Stimulated activated CD8-positive, alpha-beta memory T cell treated with anti-CD3 and anti-CD28 coated beads, Interleukin-12 subunit alpha, Interleukin-12 subunit beta, amount 100 ng/mL, for 4 hours (primary cell): ENCODE measurements around the gene MYCBPAP.

Experiments
- DNase-seq: peaks from one replicate; pipeline ENCODE4 v3.0.0-alpha.2; 2020; ENCODE audit warnings: low read depth

The MYCBPAP gene

DNA sequence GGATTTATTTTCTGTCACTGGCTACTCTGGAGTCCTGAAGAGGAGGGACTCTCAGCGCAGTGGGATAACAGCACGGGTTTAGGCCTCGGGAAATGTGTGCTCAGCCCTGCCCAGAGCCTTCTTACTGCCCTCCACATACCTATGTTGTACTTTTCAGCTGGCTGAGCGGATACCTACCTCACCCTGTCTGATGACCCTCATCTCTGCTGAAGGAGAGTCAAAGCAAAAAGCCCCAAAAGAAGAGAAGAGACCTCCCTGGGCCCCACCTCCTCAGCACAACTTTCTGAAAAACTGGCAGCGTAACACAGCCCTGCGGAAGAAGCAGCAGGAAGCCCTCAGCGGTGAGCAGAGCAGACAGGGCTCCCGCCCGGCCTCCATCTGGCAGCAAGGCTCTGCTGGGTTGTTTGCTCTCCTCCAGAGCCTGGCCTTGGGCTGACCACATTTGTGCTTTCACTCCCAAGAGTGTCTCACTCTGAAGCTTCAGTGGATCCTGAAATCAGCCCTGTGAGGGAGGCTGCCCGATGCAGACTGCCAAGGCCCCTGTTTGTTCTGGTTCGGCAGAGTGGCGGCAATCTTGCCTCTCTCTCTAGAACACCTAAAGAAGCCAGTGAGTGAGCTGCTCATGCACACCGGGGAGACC, 10.3 kb downstream of the MYCBPAP start:
- DNase-seq: no peak

DNA sequence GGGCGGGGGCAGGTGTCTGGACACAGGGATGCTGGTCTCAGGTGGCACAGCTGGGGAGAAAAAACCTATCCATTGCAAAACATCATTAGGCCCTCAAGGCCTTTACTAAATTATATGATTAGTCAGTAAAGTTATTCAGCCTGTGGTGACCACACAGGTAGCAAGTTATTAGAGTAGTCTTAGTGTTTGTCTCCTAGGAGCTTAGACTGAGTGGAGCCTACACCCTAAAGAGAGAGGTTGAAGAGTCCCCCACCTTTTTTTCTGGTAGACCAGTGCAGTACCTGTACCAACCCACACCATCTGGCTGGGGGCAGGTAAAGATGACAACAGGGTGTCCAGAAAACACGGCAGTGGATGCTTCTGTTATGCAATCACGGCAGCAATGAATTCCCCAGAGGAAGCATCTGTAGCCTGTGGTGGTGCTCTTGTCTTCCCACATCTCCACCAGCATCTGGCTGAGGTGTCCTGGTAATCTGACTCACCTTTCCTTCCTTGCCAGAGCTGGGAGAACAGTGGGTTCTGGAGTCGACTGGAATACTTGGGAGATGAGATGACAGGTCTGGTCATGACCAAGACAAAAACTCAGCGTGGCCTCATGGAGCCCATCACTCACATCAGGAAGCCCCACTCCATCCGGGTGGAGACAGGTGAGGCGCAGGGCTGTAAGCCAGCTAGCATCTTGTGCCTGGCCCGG, 11.0 kb downstream of the MYCBPAP start:
- DNase-seq: no peak

DNA sequence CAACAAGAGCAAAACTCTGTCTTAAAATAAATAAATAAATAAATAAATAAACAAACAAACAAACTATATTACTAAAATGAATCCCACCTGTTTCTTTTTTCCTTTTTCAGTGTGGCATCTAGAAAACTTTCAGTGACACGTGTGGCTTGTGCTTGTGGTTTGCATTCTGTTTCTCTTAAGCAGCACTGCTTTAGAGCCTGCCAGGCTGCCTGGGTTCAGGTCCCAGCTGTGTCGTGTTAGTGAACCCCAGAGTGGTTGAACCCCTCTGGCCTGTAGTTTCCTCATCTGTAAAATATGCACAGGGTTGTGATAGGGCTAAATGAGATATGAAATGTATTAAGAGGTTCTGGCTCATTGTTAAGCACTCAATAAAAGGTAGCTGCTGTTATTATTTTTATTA, 12.2 kb downstream of the MYCBPAP start:
- no peak for DNase-seq

DNA sequence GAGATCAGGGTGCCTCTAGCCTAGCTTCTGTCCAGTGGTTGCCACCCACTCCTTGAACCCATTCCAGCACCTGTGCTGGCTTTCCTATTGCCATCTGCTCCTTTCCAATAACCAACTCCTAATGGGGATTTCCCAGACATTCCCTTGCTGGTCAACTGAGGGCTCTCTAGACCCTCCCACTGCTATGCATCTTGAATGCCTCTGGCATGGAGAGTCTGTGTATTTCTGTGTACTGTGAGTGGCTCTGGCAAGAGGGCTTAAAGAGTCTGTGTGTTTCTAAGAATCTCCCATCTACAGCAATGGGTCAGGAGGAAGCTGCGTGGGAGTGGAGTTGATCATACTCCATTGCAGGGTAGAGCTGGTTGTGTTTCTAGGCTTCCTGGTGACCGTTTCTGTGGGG, 13.3 kb downstream of the MYCBPAP start:
- no peak for DNase-seq

DNA sequence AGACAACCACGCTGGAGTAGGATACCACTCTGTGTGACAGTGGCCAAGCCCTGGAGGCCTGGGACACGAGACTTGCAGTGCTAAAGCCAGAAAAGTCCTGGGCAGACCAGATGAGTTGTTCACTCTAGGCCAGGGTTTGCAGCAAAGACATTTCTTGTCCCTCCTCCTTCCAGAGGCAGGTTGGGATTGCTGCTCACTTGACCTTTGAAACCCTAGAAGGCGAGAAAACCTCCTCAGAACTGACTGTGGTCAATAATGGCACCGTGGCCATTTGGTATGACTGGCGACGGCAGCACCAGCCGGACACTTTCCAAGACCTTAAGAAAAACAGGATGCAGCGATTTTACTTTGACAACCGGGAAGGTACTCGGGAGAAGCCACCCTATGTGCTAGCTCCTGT, 14.5 kb downstream of the MYCBPAP start:
- DNase-seq: no peak

DNA sequence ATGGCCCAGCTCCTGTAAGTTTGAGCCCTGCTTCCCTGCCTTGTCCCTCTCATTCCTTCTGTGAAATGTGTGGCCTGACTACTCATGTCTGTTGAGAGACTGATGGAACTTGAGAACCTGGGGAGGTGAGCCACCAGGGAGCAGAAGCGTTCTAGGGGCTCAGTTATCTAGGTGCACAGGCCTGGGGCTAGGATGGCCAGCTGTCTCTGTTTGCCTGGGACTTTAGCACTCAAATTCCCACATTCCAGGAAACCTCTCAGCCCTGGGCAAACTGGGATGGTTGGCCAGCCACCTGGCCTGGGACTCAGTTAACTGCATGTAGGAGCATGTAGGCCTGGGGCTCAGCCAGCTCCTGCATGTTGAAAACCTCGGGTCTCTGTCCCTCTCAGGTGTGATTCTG, 15.0 kb downstream of the MYCBPAP start:
- no peak for DNase-seq

DNA sequence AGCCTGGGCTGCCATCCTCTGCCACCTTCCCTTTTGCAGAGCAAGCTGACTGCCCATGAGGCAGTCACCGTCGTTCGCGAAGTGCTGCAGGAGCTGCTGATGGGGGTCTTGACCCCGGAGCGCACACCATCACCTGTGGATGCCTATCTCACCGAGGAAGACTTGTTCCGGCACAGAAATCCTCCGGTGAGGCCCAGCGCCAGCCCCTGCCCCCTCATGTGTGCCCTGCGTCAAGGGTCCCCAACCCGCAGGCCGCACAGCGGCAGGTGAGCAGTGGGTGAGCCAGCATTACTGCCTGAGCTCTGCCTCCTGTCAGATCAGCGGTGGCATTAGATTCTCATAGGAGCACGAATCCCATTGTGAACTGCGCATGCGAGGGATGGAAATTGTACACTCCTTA, 16.6 kb downstream of the MYCBPAP start:
- DNase-seq: no peak

DNA sequence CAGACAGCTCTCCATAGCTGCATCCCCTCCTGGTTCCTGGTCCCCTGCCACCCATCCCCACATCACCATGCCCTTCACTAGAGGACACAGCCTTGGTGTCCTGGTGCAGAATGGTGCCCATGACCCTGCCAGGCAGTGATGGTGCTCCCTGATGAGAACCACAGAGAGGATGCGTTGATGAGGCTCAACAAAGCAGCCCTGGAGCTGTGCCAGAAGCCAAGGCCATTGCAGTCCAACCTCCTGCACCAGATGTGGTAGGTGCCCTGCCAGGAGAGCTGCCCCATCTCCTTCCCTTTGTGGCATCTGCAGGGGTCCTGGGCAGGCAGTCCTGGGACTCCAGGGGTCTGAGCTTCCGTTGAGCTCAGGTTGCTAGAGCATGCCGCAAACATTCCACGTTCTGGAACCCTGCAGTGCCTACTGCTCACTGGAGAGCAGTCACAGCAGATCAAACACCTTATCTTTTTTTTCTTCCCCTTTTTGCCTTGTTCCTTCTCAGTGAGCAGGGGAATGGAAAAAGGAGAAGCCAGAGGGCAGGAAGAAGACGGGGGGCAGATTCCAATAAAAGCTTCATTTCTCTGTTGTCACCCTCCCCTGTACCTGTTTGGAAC, 19.0 kb downstream of the MYCBPAP start:
- no peak for DNase-seq

DNA sequence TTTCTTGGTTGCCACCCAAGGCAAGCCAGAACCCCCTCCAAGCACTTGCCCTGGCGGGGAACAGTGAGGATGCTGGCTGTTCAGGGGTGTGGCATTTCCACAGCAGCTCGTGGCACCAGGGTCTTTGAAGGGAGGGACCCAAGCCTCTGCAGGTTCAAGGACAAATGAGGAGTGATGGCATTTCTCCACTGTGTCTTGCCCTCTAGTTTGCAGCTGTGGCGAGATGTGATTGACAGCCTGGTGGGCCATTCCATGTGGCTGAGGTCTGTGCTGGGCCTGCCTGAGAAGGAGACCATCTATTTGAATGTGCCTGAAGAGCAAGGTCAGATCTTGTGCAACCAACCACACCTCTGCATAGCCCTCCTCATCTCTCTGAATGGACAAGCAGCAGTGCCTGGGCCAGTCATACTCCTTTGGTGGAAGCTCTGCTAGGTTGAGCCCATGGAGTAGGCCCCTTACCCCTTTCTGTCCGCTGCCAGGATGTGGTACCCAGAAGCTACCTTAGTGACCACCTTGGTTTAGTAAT, 19.8 kb downstream of the MYCBPAP start:
- no peak for DNase-seq

DNA sequence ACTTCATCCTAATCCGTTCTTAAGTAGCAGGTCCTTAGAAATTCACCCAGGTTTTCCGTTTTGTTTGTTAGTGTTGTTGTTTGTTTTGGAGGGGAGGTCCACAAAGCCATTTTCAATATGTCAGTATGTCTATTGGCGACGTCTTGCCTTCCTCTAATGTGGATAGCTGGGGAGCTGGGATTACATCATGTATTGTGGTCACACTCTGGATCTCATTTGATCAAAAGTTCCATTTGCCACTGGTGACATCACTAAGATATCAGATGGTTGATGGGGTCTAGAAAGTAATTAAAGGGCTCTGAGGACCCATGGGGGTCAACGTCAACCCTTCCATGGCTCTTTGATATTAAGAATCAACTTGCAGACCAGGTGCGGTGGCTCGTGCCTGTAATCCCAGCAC, 21.6 kb downstream of the MYCBPAP start:
- DNase-seq: no peak

DNA sequence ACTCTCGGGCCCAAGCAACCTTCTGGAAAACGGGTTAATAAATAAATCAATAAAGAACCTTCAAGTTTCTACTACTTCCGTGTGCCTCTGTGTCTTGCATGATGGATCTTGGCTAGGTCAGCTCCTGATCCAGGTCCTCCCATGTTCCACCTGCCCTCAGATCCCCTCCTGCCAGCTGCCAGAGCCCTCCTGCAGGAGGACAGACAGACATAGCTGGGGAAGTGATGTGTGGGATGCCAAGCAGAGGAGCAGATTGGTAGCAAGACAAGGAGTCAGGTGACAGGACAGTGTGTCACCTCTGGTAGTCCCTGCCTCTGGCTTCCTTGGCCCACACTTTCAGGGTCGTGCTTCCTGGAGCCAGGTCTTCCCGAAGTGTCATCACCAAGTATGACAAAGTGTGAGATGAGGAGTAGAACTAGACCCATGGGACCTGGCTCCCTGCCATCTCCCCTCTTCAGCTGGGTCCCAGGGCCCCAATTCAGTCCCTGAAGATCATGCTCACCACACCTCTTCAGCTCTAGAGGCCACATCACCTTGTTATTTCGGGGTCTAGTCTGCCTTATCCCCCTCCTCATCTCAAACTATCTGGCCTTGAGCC, 23.3 kb downstream of the MYCBPAP start:
- DNase-seq: no peak

DNA sequence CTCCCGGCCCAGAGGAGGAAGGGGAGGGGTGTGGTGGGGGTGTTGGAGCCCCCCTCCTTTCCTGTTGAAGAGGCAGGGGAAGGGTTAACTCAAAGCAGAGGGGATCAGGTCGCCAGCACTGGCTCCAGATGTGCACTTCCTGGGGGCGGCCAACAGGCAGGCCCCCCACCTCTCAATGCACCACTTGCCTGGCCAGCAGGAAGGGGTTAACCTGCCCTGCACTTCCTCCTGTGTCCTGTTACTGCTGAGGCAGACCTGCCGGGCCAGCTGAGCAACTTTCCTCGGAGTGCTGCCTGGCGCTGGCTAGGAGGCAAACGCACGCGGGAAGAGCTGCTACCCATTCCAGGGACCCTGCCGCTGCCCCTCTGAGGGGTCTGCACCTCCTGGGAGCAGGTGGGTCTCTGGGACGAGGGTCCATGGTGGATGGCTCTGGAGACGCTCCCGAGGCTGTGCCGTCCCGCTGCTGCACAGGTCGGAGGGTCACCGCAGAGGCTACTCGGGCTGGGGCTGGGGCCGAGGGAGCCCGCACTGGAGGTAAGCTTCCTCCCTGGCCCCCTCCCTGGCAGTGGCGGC, 24.3 kb downstream of the MYCBPAP start, which contains the start of gene EPN3:
Gene EPN3, plus strand, starts transcription at position 284 of the 573 bp plus-strand sequence. CDS start 3,822 bp downstream, outside the sequence.
- DNase-seq: no peak

DNA sequence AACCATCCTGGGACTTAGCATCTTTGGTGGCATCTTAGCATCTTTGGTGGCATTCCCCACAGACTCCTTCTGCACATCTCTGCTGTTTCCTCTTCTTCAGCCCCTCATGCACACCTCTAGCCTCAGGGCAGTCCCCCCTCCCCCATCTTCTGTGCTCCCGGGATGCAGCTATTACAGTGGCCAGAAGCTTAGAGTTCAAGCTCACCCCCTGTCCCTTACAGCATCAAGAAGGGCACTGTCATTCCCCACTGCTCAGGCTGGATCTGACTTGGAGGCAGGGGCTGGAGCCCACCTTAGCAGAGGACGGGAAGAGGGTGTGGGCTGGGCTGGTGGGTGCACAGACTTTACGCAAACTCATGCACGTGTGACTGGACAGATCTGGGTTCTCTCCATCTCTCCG, 24.9 kb downstream of the MYCBPAP start:
- DNase-seq: no peak

DNA sequence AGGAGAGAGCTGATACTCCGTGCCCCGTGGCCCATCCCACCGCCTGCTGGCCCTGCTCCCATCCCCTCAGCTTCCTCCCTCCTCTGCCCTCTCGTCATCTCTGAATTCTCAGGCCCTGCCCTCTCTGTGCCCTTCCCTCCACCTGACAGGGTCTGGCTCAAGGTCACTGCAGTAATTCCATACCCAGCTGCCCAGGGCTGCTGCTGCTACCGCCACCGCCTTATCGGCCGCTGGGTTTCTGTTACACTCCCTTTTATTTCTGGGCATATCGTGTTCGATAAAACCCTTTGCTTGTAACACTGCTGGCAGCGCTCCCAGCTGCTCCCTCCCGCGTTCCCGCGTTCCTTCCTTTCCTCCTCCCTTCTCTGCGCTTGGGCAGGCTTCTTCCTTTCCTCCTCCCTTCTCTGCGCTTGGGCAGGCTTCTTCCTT, 25.5 kb downstream of the MYCBPAP start:
- DNase-seq: no peak

DNA sequence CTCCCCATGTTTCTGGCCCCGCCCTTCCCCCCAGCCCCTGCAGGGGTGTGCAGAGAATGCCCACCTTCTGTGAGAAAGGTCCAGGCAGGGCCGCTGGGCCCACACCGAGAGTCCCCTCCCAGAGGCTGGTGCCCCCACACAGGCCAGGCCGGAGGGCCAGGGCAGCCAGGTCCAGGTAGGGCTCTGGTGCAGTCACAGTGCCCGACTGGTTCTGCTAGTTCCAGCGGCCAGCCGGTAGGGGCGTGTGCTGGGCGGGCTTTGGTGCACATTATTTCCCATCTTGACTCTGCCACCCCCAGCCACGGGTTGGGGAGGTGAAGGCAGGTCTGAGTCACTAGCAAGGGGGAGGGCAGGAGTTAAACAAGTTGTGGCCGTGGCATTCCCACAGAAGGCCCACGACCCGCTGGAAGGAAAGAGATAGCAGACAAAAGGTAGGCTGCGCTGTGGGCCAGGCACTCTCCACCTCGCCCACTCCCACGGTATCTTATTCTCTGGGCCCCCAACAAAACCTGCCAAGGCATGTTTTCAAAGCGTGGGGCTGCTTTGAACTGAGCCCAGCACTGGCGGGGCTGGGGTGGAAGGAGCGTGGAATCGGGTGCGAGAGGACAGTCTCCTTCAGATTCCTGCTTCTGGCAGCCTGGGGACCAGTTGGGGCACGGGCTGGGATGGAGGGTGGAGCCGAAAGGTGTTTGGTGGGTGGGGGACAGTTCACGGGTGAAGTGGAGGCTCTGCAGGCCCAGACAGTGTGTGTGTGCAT, 26.2 kb downstream of the MYCBPAP start:
- DNase-seq: no peak

DNA sequence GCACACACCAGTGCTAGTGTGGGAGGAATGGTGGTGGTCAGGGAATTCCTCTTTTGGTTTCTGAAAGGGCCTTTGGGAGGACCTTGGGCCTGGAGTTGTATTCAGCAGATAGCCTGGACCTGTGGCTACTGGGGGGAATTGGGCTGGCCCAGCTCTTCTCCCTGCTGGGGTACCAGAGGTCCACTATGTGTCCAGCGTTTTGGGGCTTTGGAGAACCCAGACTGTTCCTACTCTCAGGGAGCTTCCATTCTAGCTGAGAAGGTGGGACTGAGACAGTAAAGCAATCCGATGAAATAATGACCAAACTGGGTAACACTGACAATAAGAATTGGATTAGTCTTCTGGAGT, 26.7 kb downstream of the MYCBPAP start:
- no peak for DNase-seq

DNA sequence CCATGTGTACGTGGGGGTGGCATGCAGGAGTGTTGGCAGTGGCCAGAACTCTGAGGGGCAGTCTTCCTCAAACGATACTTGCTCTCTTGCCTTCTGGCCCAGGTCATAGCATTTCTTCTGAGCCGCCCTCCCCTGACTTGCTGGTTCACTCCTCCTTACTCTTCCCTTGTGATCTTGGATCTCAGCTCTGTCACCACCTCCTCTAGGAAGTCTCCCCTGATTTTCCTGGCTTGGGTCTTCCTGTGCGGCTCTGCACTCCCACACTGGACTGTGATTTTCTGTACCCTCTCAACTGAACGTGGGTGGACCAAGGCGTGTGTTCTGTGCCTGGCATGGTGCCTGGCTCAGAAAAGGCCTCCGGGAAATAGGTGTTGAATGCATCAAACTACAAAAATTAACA, 27.2 kb downstream of the MYCBPAP start:
- no peak for DNase-seq

DNA sequence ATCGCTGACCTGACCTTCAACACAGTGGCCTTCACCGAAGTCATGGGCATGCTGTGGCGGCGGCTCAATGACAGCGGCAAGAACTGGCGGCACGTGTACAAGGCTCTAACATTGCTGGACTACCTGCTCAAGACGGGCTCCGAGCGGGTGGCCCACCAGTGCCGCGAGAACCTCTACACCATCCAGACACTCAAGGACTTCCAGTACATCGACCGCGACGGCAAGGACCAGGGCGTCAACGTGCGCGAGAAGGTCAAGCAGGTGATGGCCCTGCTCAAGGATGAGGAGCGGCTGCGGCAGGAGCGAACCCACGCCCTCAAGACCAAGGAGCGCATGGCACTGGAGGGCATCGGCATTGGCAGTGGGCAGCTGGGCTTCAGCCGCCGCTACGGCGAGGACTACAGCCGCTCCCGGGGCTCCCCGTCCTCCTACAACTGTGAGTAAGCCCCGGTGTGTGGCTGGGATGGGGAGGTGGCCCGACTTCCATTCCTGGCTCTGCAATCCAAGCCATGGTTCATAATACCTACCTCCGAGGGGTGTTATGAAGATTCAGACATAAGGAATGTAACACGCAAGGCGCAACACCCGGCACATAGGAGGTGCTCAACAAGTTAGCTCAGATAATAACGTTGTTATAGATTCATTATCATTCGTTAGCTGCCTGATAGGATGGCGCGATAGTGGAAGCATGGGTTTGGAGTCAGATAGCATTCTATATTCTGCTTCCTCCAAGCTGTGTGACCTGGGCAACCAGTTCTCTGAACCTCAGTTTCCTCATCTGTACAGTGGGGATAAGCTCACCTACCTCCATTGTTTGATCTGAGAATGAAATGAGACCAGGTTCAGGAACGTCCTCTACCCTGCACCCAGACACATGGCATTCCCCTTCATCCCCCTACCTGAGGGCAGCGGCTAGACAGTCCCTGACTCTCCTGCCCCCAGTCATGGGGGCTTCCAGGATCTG, 28.7 kb downstream of the MYCBPAP start:
- DNase-seq: no peak

DNA sequence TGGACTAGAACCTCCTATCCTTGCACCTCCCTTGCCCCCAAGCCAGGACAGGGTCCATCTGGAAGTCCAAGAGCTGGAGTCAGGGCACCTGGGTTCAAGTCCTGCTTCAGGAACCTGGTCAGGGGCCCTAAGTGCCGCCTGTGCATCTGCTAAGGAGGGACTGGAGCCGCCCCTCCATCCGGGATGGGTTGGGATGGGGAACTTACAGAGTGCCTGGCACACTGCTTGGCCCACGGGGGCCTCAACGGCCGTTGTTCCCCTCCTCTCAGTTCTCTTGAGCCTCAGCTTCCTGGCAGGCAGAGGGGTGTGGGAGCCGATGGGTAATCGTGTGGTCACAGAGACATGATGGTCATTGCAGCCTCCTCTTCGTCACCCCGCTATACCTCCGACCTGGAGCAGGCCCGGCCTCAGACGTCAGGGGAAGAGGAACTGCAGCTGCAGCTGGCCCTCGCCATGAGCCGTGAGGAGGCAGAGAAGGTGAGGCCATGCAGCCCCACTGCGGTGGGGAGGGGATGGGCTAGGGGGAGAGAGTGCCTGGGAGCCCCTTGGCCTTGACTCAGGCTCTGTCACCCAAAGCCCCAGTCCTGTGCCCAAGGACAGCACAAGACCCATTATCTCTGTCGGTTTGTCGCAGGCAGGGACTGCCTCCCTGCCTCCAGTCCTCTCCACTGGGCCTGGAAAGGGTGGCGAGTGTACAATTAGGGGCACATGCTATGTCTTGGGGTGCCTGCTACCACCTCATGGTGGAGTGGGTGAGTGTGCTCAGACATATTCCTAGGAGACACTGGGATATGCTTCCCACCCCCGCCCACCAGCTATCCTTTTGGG, 29.7 kb downstream of the MYCBPAP start:
- no peak for DNase-seq
